CD8-positive, alpha-beta memory T cell (primary cell): Measurements from ENCODE around the gene KIN. TPM values are rescaled to one million over a fixed set of nuclear protein-coding genes. Genes with fewer than 3 reads are reported as not detected.
A peak's percentile ranks its signal among the peaks of the same experiment; 100 is the strongest.
"Not testable (repeated sequence)": the region's sequence is repeated elsewhere in the genome, so short reads cannot be mapped to it uniquely, and the experiment has no call there.

Experiments
- CTCF ChIA-PET: fragments of 350-600 bp; sonication (Branson Sonifier 250); formaldehyde crosslinking; loops from one replicate; lab custom pipeline; 2021; ENCODE audit warnings: antibody characterized with exemption; lab: Charles Lee
- POLR2A ChIA-PET: fragments of 350-600 bp; sonication (Branson Sonifier 250); formaldehyde crosslinking; loops from one replicate; lab custom pipeline; 2021; ENCODE audit warnings: antibody characterized with exemption; lab: Charles Lee
- DNase-seq, 5 donors: peaks; one replicate each; pipeline versions ENCODE4 v3.0.0 to v3.0.0-alpha.2; 2020 to 2022; ENCODE audit warnings: mixed read lengths in 1 of 5
- H3K27ac ChIP-seq: one replicate; pipeline ENCODE4 v1.7.0; 2013; ENCODE audit warnings: low read depth, mild to moderate bottlenecking, low read length, moderate library complexity
- H3K27me3 ChIP-seq: 2 replicates; pipeline ENCODE4 v1.7.0; 2013; ENCODE audit warnings: low read length, mild to moderate bottlenecking; ENCODE audit not compliant: insufficient read depth, poor library complexity, severe bottlenecking
- H3K36me3 ChIP-seq: 2 replicates; pipeline ENCODE4 v1.7.0; 2013; ENCODE audit warnings: mild to moderate bottlenecking, low read length, moderate library complexity; ENCODE audit not compliant: insufficient read depth
- H3K4me1 ChIP-seq: 2 replicates; pipeline ENCODE4 v1.7.0; 2013; ENCODE audit warnings: mild to moderate bottlenecking, low read length, moderate library complexity; ENCODE audit not compliant: insufficient read depth
- H3K4me3 ChIP-seq: 2 replicates; pipeline ENCODE4 v1.7.0; 2013; ENCODE audit warnings: mild to moderate bottlenecking, low read length
- H3K9me3 ChIP-seq: 2 replicates; pipeline ENCODE4 v1.7.0; 2013; ENCODE audit warnings: mild to moderate bottlenecking, low read length
- H3K27ac Mint-ChIP-seq, 8 donors: one replicate each; pipeline ENCODE4 v1.8.0; 2020 to 2021; ENCODE audit warnings: mixed read lengths in 8 of 8, mild to moderate bottlenecking in 6 of 8, inconsistent platforms in 3 of 8, moderate library complexity in 3 of 8
- H3K27me3 Mint-ChIP-seq, 2 donors: one replicate each; pipeline ENCODE4 v1.8.0; 2020 to 2021; ENCODE audit warnings: mixed read lengths in 2 of 2, mild to moderate bottlenecking in 1 of 2, moderate library complexity in 1 of 2
- H3K36me3 Mint-ChIP-seq, 3 donors: one replicate each; pipeline ENCODE4 v1.8.0; 2020 to 2021; ENCODE audit warnings: mixed read lengths in 3 of 3, inconsistent platforms in 1 of 3, mild to moderate bottlenecking in 1 of 3
- H3K4me1 Mint-ChIP-seq, 3 donors: one replicate each; pipeline ENCODE4 v1.8.0; 2020 to 2021; ENCODE audit warnings: mixed read lengths in 3 of 3, inconsistent platforms in 1 of 3, mild to moderate bottlenecking in 1 of 3
- H3K4me3 Mint-ChIP-seq, 7 donors: one replicate each; pipeline ENCODE4 v1.8.0; 2020 to 2021; ENCODE audit warnings: mixed read lengths in 7 of 7, mild to moderate bottlenecking in 6 of 7, moderate library complexity in 4 of 7, inconsistent platforms in 2 of 7
- H3K9me3 Mint-ChIP-seq, 5 donors: one replicate each; pipeline ENCODE4 v1.8.0; 2020 to 2022; ENCODE audit warnings: mixed read lengths in 5 of 5, mild to moderate bottlenecking in 3 of 5, moderate library complexity in 2 of 5, inconsistent platforms in 1 of 5
- polyA plus RNA-seq: library from polyadenylated mRNA; unstranded; fragments of 300-500 nt; fragmentation: Illumina TruSeq; gene quantifications from one replicate; pipeline ENCODE4 v1.2.3, GENCODE V29; 2021
- total RNA-seq, 2 experiments: library from RNA; stranded (reverse); gene quantifications; one replicate each; pipeline ENCODE4 v1.2.3, GENCODE V29; 2021

The KIN gene
- total and polyA plus RNA-seq, 3 experiments from 2014 or later = 4.8 to 17.7 (median 15.4) TPM

GRCh38 chr10:7819121-7819460 lies 31.3 kb upstream of the KIN start:
- ChIA-PET POLR2A (interaction anchor here (0.5 to 4.0 kb wide), 2 partner anchors 31 to 365 kb away, joined by 5 to 39 read pairs; partner anchors contain the start of genes ATP5F1C and KIN), CTCF (interaction anchor here (3.4 kb wide), 1 partner anchor 31 kb away, joined by 12 read pairs; the partner anchor contains the start of genes ATP5F1C and KIN)
- H3K27ac Mint-ChIP-seq = peak overlapping the region; percentile 79 to 96 (median 90)
- Histone ChIP-seq H3K9me3 (no peaks in the 10 kb centered on the region), H3K27me3 (no peaks in the 10 kb centered on the region), H3K4me1 (peaks cover 23% of the 10 kb centered on the region), H3K36me3 (no peaks in the 10 kb centered on the region), H3K27ac (peak overlapping the region; percentile 59), H3K4me3 (peak overlapping the region; percentile 87)
- DNase-seq = peak in 2 of 5 donors; percentile 1 to 3
- no peaks in the 10 kb centered on the region for H3K9me3 Mint-ChIP-seq
- peak overlapping the region; percentile 94 to 100 (median 97) for H3K4me3 Mint-ChIP-seq
- H3K36me3 Mint-ChIP-seq = peaks cover 0 to 34% (median 2%) of the 10 kb centered on the region in 3 donors
- peaks cover 36 to 55% (median 47%) of the 10 kb centered on the region in 3 donors for H3K4me1 Mint-ChIP-seq
- H3K27me3 Mint-ChIP-seq = peaks cover 0 to 8% of the 10 kb centered on the region in 2 donors

DNA sequence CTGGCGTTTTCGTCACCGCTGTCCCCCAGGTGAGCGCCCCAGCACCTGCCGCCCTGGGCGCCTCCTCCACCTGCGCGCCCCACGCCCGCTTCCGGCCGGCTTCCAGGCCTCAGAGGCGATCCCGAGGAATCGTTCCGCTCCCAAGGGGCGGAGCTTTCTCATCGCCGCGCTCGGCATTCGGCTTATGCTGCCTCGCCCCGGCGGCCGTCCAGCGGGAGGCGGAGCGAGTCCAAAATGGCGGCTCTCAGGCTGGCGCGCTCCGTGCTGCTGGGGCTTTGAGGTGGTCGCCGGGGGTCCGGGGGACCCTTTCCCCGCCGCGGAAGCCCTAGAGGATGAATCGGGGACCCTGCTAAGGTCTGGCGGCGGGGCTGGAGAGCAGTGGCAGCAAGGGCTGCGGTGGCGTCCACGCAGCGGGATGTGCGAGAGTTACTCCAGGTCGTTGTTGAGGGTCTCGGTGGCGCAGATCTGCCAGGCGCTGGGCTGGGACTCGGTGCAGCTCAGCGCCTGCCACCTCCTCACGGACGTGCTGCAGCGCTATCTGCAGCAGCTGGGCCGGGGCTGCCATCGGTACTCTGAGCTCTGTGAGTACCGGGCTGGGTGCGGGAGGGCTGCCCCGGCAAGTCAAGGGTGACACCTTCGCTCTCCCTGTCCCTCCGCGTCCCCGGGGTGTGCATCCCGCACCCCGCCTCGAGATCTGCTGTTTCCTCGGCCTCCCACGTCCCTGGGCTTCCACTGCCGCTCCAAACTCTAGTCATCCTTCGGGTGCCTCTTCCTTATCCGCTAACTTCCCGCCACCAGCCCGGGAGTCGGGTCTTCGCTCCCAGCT lies 30.7 kb upstream of the KIN start, which contains the start of gene TAF3:
Gene TAF3 (plus strand): TSS at position 211 of the 826 bp plus-strand sequence. CDS start 205 bp downstream, at position 416.
- Mint-ChIP-seq H3K9me3 (no peaks in the 10 kb centered on the region), H3K4me1 (peaks cover 35 to 51% (median 44%) of the 10 kb centered on the region in 3 donors), H3K27ac (peak within 1 kb of the TSS; percentile 79 to 96 (median 90)), H3K27me3 (peaks cover 0 to 8% of the 10 kb centered on the region in 2 donors), H3K4me3 (peak within 1 kb of the TSS; percentile 94 to 100 (median 97)), H3K36me3 (peaks cover 0 to 31% (median 2%) of the 10 kb centered on the region in 3 donors)
- POLR2A ChIA-PET = interaction anchor here (0.5 to 4.0 kb wide), 4 partner anchors 10 to 365 kb away, joined by 4 to 39 read pairs (median 6); partner anchors contain the start of genes ATP5F1C and KIN
- peak; percentile 86 to 93 (median 87) for DNase-seq
- CTCF ChIA-PET = interaction anchor here (1.3 to 3.4 kb wide), 3 partner anchors 19 to 31 kb away, joined by 3 to 12 read pairs (median 3); partner anchors contain the start of genes ATP5F1C and KIN
- H3K4me1 ChIP-seq = peaks cover 23% of the 10 kb centered on the region
- H3K27ac ChIP-seq = peak within 1 kb of the TSS; percentile 59
- no peaks in the 10 kb centered on the region for H3K27me3 ChIP-seq
- peak within 1 kb of the TSS; percentile 87 for H3K4me3 ChIP-seq
- no peaks in the 10 kb centered on the region for H3K9me3 ChIP-seq
- no peaks in the 10 kb centered on the region for H3K36me3 ChIP-seq

DNA sequence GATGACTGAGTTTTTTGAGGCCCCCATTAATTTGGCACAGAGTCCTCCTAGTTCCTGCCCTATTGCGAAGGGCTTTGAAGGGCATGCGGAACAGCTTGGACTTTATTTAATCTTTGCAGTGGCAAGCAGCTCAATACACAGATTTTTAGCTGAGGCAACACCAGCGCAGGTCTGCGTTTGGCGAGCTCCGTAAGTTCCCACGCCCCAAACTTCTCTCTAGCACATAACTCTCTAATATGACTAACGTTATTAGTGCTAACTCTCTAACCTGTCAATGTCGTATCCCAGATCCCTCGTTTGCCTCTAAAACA lies 30.1 kb upstream of the KIN start:
- ChIA-PET POLR2A (interaction anchor here (1.0 to 4.0 kb wide), 4 partner anchors 9 to 30 kb away, joined by 3 to 39 read pairs (median 6); partner anchors contain the start of genes ATP5F1C and KIN), CTCF (interaction anchor here (1.3 to 3.4 kb wide), 3 partner anchors 19 to 30 kb away, joined by 3 to 12 read pairs (median 3); partner anchors contain the start of genes ATP5F1C and KIN)
- peak overlapping the region; percentile 94 to 100 (median 97) for H3K4me3 Mint-ChIP-seq
- H3K27me3 Mint-ChIP-seq = peaks cover 0 to 8% of the 10 kb centered on the region in 2 donors
- H3K4me1 ChIP-seq = peaks cover 23% of the 10 kb centered on the region
- H3K4me1 Mint-ChIP-seq = peaks cover 35 to 51% (median 44%) of the 10 kb centered on the region in 3 donors
- DNase-seq = no peak
- H3K36me3 Mint-ChIP-seq = peaks cover 0 to 29% (median 2%) of the 10 kb centered on the region in 3 donors
- peak overlapping the region; percentile 58 for H3K27ac ChIP-seq
- H3K27me3 ChIP-seq = no peaks in the 10 kb centered on the region
- H3K9me3 Mint-ChIP-seq = no peaks in the 10 kb centered on the region
- no peaks in the 10 kb centered on the region for H3K9me3 ChIP-seq
- H3K27ac Mint-ChIP-seq = peak overlapping the region; percentile 76 to 96 (median 90)
- no peaks in the 10 kb centered on the region for H3K36me3 ChIP-seq
- peak overlapping the region; percentile 87 for H3K4me3 ChIP-seq

GRCh38 chr10:7817576-7817975 lies 29.8 kb upstream of the KIN start:
- DNase-seq = no peak
- Mint-ChIP-seq H3K4me1 (peaks cover 35 to 51% (median 44%) of the 10 kb centered on the region in 3 donors), H3K36me3 (peaks cover 0 to 29% (median 2%) of the 10 kb centered on the region in 3 donors), H3K4me3 (peak overlapping the region; percentile 94 to 100 (median 97)), H3K27me3 (peaks cover 0 to 8% of the 10 kb centered on the region in 2 donors), H3K9me3 (no peaks in the 10 kb centered on the region), H3K27ac (peak overlapping the region; percentile 76 to 96 (median 90))
- H3K27ac ChIP-seq = peak overlapping the region; percentile 58
- peak overlapping the region; percentile 87 for H3K4me3 ChIP-seq
- H3K36me3 ChIP-seq = no peaks in the 10 kb centered on the region
- CTCF ChIA-PET = interaction anchor here (1.3 to 3.4 kb wide), 3 partner anchors 19 to 30 kb away, joined by 3 to 12 read pairs (median 3); partner anchors contain the start of genes ATP5F1C and KIN
- peaks cover 23% of the 10 kb centered on the region for H3K4me1 ChIP-seq
- POLR2A ChIA-PET = interaction anchor here (1.0 to 4.0 kb wide), 4 partner anchors 9 to 30 kb away, joined by 3 to 39 read pairs (median 6); partner anchors contain the start of genes ATP5F1C and KIN
- no peaks in the 10 kb centered on the region for H3K27me3 ChIP-seq
- H3K9me3 ChIP-seq = no peaks in the 10 kb centered on the region

GRCh38 chr10:7813481-7813880 lies 25.7 kb upstream of the KIN start:
- DNase-seq = no peak
- Histone ChIP-seq H3K36me3 (no peaks in the 10 kb centered on the region), H3K9me3 (no peaks in the 10 kb centered on the region), H3K4me1 (peaks cover 7% of the 10 kb centered on the region), H3K27ac (no peak overlapping the region), H3K4me3 (no peak overlapping the region), H3K27me3 (no peaks in the 10 kb centered on the region)
- Mint-ChIP-seq H3K36me3 (peaks cover 0 to 10% (median 0%) of the 10 kb centered on the region in 3 donors), H3K27ac (no peak overlapping the region), H3K4me3 (peak overlapping the region in 1 of 7 donors; percentile 40), H3K9me3 (no peaks in the 10 kb centered on the region), H3K4me1 (peaks cover 7 to 18% (median 15%) of the 10 kb centered on the region in 3 donors), H3K27me3 (peaks cover 0 to 8% of the 10 kb centered on the region in 2 donors)
- ChIA-PET CTCF (no interaction called here), POLR2A (no interaction called here)

DNA sequence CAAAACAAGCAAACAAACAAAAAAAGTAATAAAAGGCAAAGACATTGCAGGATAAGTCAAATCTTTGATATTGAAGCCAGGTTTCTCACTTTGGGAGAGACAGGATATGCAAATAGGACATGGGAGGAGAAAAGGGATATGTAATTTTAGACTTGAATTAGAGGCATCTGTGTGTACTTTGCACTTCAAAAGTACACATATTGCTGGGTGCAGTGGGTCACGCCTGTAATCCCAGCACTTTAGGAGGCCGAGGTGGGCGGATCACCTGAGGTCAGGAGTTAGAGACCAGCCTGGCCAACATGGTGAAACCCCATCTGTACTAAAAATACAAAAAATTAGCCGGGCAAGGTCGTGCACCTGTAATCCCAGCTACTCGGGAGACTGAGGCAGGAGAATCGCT lies 23.9 kb upstream of the KIN start:
- H3K4me3 ChIP-seq, H3K4me1 ChIP-seq, H3K36me3 ChIP-seq, H3K4me1 Mint-ChIP-seq, H3K27ac Mint-ChIP-seq, H3K9me3 Mint-ChIP-seq, H3K27me3 Mint-ChIP-seq, H3K9me3 ChIP-seq, H3K27me3 ChIP-seq, DNase-seq, POLR2A ChIA-PET, H3K27ac ChIP-seq, CTCF ChIA-PET, H3K4me3 Mint-ChIP-seq: not testable (repeated sequence)
- H3K36me3 Mint-ChIP-seq = peaks cover 3 to 15% (median 3%) of the 10 kb centered on the region in 3 donors

GRCh38 chr10:7811000-7811399 lies 23.2 kb upstream of the KIN start:
- Mint-ChIP-seq H3K9me3 (no peaks in the 10 kb centered on the region), H3K36me3 (peaks cover 5 to 20% (median 5%) of the 10 kb centered on the region in 3 donors), H3K27me3 (peaks cover 0 to 8% of the 10 kb centered on the region in 2 donors), H3K4me1 (no peaks in the 10 kb centered on the region), H3K27ac (peak overlapping the region in 3 of 8 donors; percentile 2 to 7 (median 5)), H3K4me3 (no peak overlapping the region)
- ChIA-PET POLR2A (interaction anchor here (0.5 kb wide), 1 partner anchor 34 kb away, joined by 7 read pairs; no protein-coding TSS in a partner anchor), CTCF (no interaction called here)
- no peaks in the 10 kb centered on the region for H3K9me3 ChIP-seq
- DNase-seq = no peak
- H3K27ac ChIP-seq = no peak overlapping the region
- H3K4me1 ChIP-seq = no peaks in the 10 kb centered on the region
- H3K27me3 ChIP-seq = no peaks in the 10 kb centered on the region
- no peak overlapping the region for H3K4me3 ChIP-seq
- peaks cover 10% of the 10 kb centered on the region for H3K36me3 ChIP-seq
